Subcutaneous abdominal adipose tissue (tissue), 5 donors: ENCODE results near the gene LAYN.

Experiments
- H3K27ac ChIP-seq: one replicate; pipeline ENCODE4 v1.7.0; 2013; ENCODE audit warnings: low read depth, mild to moderate bottlenecking, inconsistent platforms, low read length, moderate library complexity
- H3K27me3 ChIP-seq, 5 donors: one replicate each; pipeline ENCODE4 v1.7.0; 2013; ENCODE audit warnings: low read length in 5 of 5, inconsistent platforms in 1 of 5; ENCODE audit not compliant: control insufficient read depth in 5 of 5, insufficient read depth in 4 of 5
- H3K36me3 ChIP-seq, 5 donors: one replicate each; pipeline ENCODE4 v1.7.0; 2013; ENCODE audit warnings: low read length in 5 of 5; ENCODE audit not compliant: control insufficient read depth in 5 of 5, insufficient read depth in 5 of 5
- H3K4me1 ChIP-seq, 5 donors: one replicate each; pipeline ENCODE4 v1.7.0; 2013; ENCODE audit warnings: low read length in 5 of 5, mild to moderate bottlenecking in 3 of 5, moderate library complexity in 1 of 5; ENCODE audit not compliant: control insufficient read depth in 5 of 5, insufficient read depth in 5 of 5
- H3K4me3 ChIP-seq, 5 donors: one replicate each; pipeline ENCODE4 v1.7.0; 2013; ENCODE audit warnings: low read length in 5 of 5, low read depth in 1 of 5
- H3K9ac ChIP-seq, 5 donors: one replicate each; pipeline ENCODE4 v1.7.0; 2013; ENCODE audit warnings: low read length in 5 of 5, mild to moderate bottlenecking in 4 of 5, moderate library complexity in 3 of 5
- H3K9me3 ChIP-seq, 5 donors: one replicate each; pipeline ENCODE4 v1.7.0; 2013; ENCODE audit warnings: low read length in 5 of 5; ENCODE audit not compliant: control insufficient read depth in 5 of 5
- donor health status: healthy.
- donor health status: healthy.
- donor health status: healthy.
- donor health status: healthy.
- donor health status: healthy.

Gene LAYN

DNA sequence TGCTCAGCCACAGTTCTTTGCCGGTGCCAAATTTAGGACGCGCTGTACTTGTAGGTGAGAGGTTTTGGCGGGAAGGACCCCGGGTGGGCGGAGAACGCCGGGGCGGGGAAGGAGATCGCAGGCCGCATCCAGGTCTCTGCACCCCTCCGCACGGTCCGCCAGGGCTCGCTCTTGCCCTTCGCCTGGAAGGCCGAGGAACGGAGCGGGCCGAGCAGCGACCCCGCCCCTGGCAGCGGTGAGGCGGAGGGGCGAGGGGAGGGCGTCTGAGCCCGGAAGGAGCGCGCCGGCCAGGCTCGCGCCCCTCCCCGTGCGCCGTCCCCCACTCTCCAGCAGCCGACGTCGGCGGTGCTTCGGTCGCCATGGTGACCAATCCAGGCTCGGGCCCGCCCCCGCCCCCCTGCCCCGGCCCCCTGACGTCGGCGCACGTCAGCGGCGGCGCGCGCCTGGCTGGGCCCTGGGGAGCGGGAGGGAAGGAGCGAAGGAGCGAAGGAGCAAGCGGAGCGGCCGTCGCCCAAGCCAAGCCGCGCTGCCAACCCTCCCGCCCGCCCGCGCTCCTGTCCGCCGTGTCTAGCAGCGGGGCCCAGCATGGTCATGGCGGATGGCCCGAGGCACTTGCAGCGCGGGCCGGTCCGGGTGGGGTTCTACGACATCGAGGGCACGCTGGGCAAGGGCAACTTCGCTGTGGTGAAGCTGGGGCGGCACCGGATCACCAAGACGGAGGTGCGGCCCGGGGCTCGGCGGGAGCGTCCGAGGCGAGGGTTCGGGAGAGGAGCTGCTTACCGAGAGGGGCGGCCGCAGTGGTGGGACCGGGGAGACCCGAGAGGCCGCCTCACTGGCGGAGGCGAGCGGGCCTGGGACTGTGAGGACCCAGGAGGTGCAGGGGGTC is 61.7 kb downstream of the LAYN start, which contains the start of gene SIK2:
Gene SIK2 (plus strand): TSS at position 471 of the 886 bp plus-strand sequence. CDS start 115 bp downstream, at position 586.
- Histone ChIP-seq H3K4me3 (peak within 1 kb of the TSS; percentile 92 to 98 (median 95)), H3K27me3 (no peaks in the 10 kb centered on the region), H3K9ac (peak within 1 kb of the TSS; percentile 94 to 99 (median 98)), H3K36me3 (no peaks in the 10 kb centered on the region), H3K9me3 (no peaks in the 10 kb centered on the region), H3K4me1 (peaks cover 5 to 40% (median 35%) of the 10 kb centered on the region in 5 donors), H3K27ac (peak within 1 kb of the TSS; percentile 99)

GRCh38 chr11:111602865-111603610 is 62.5 kb downstream of the LAYN start:
- peak overlapping the region; percentile 92 to 98 (median 95) for H3K4me3 ChIP-seq
- peak overlapping the region; percentile 99 for H3K27ac ChIP-seq
- H3K4me1 ChIP-seq: peaks cover 5 to 40% (median 29%) of the 10 kb centered on the region in 5 donors
- H3K36me3 ChIP-seq: no peaks in the 10 kb centered on the region
- H3K9ac ChIP-seq: peak overlapping the region; percentile 94 to 99 (median 98)
- no peaks in the 10 kb centered on the region for H3K9me3 ChIP-seq
- no peaks in the 10 kb centered on the region for H3K27me3 ChIP-seq

GRCh38 chr11:111603611-111604130 is 63.2 kb downstream of the LAYN start:
- H3K9me3 ChIP-seq: no peaks in the 10 kb centered on the region

DNA sequence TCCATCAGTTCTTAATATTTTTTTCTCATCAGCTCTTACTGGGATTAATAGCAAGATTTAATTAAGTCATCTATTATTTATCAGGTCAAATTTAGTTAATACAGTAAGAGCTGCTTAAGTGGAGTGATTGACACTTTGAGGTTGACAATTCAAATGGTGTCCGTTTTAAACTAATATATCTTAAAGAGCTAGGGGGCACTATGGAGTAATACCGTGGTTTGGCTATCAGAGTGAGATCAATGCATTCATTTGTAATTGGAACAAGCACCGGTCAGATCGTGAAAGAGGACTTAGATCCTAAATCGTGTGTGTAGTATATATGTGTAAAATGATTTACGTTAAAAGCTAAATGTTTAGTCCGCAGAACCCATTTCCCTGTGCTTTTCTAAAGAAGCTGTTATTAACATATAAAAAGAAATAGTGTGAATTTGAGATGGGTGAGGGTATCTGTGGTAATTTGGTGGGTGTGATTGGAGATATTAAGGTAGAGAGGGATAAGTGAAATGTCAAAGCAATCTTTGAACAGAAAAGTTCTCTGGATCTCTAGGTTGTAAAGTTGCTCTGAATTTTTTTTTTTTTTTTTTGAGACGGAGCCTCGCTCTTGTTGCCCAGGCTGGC is 64.0 kb downstream of the LAYN start:
- Histone ChIP-seq H3K27ac (peak overlapping the region; percentile 99), H3K9ac (peak overlapping the region; percentile 94 to 99 (median 98)), H3K36me3 (peaks cover 0 to 3% (median 0%) of the 10 kb centered on the region in 5 donors), H3K9me3 (no peaks in the 10 kb centered on the region), H3K4me3 (peak overlapping the region; percentile 92 to 98 (median 95)), H3K4me1 (peaks cover 5 to 42% (median 26%) of the 10 kb centered on the region in 5 donors), H3K27me3 (no peaks in the 10 kb centered on the region)

More at GRCh38 chr11:111603611-111604130, 63.2 kb downstream of the LAYN start:
- Histone ChIP-seq H3K27ac (peak overlapping the region; percentile 99), H3K9ac (peak overlapping the region; percentile 94 to 99 (median 98)), H3K4me1 (peaks cover 5 to 43% (median 27%) of the 10 kb centered on the region in 5 donors), H3K36me3 (peaks cover 0 to 2% (median 0%) of the 10 kb centered on the region in 5 donors), H3K4me3 (peak overlapping the region; percentile 92 to 98 (median 95)), H3K27me3 (no peaks in the 10 kb centered on the region)

DNA sequence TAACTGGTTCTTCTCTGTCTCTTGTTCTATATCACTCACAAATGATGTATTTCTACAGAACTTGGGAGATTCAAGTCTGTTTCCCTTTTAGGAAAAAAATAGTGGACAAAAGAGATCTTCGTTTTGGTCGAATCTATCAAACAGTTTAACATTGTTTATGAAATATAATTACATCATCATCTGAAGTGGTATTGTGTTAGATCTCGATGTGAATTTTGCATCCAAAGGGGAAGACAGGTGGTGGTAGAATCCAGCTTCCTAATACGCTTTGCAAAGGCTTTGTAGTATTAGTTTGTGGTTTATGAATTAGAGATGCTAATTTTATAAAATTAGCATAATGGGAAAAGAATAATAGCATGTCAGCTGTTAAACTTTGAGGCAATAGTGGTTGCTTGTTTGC is 65.2 kb downstream of the LAYN start:
- H3K27ac ChIP-seq: peak overlapping the region; percentile 99
- no peaks in the 10 kb centered on the region for H3K9me3 ChIP-seq
- H3K4me3 ChIP-seq: peak overlapping the region; percentile 92 to 98 (median 95)
- no peaks in the 10 kb centered on the region for H3K27me3 ChIP-seq
- peak overlapping the region; percentile 30 to 99 (median 59) for H3K9ac ChIP-seq
- H3K4me1 ChIP-seq: peaks cover 5 to 49% (median 26%) of the 10 kb centered on the region in 5 donors
- H3K36me3 ChIP-seq: peaks cover 0 to 3% (median 0%) of the 10 kb centered on the region in 5 donors

DNA sequence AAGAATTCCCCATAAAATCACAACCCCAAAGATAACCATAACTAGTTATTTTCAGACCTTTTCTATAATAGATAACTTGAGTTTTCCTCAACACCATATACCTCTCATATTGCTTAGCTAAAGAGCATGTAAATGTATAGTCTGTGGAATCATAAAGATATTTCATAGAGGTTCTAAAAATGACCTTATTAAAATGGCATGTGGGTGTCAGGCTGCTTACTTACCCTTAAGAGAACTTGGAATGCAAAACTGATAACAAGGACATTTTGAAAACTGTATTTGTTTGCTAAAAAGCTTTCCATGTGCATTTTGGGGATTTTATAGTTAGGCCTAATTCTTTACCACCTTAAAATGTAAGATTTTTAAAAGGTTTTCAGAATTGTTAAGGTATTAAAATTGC is 66.5 kb downstream of the LAYN start:
- Histone ChIP-seq H3K27me3 (no peaks in the 10 kb centered on the region), H3K4me3 (peak overlapping the region in 3 of 5 donors; percentile 15 to 34 (median 22)), H3K9me3 (no peaks in the 10 kb centered on the region), H3K4me1 (peaks cover 0 to 51% (median 23%) of the 10 kb centered on the region in 5 donors), H3K36me3 (peaks cover 0 to 3% (median 0%) of the 10 kb centered on the region in 5 donors), H3K27ac (peak overlapping the region; percentile 99), H3K9ac (peak overlapping the region in 2 of 5 donors; percentile 74 to 99)

DNA sequence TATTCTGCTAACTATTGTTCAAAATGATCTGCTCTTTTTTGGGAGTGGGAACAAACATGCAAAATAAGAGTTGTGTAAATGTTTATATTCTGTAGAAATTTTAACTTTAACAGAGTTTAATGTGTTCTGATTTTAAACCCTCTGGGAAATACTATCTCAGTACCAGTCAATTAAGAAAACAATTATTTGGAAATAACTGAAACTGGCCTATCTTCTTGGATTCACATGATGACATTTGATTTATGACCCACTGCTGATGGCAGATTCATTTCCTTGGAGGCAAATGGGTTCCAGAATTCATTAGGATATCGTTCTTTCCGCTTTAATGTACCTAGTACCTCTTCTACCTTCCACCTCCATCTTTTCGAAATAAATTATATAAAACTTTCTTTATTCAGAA is 67.2 kb downstream of the LAYN start:
- Histone ChIP-seq H3K9ac (peak overlapping the region in 1 of 5 donors; percentile 99), H3K9me3 (no peaks in the 10 kb centered on the region), H3K4me1 (peaks cover 0 to 58% (median 29%) of the 10 kb centered on the region in 5 donors)

More for the DNA sequence above, 67.2 kb downstream of the LAYN start:
- Histone ChIP-seq H3K27me3 (no peaks in the 10 kb centered on the region), H3K4me3 (peak overlapping the region in 1 of 5 donors; percentile 41), H3K27ac (peak overlapping the region; percentile 99), H3K36me3 (peaks cover 0 to 3% (median 0%) of the 10 kb centered on the region in 5 donors)
